Erythroblast (primary cell): Measurements from ENCODE around the gene FBXO38.

ENCODE experiments used
- GATA1 ChIP-seq: IDR thresholded peaks from 2 replicates; pipeline ENCODE4 v1.6.1; 2011; ENCODE audit warnings: low read depth, mild to moderate bottlenecking, control low read depth, low read length, moderate library complexity
- POLR2A ChIP-seq: IDR thresholded peaks from 2 replicates; pipeline ENCODE4 v1.6.1; 2011; ENCODE audit warnings: mild to moderate bottlenecking, low read length

DNA sequence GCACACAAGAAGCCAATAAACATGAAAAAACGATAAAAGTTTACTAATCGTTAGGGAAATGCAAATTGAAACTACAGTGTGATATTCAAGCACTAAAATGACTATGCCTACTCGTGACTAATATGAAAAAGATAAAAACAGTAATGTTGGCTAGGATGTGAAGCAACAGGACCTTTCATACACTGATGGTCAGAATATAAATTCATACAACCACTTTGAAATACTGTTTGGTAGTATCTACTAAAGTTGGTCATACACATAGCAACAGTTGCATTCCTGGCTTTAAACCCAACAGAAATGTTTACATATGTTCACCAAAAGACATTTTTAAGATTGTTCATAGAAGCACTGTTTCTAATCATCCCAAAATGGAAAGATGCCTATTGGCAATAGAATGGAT, 24.3 kb downstream of the FBXO38 start:
- TF ChIP-seq POLR2A: no peak
- no peak for TF ChIP-seq GATA1
